ENCODE measurements around the gene ERVK3-1. TPM values are rescaled to one million over a fixed set of nuclear protein-coding genes. Genes with fewer than 3 reads are reported as not detected.

ERVK3-1 gene
- total RNA-seq, 2 donors from 2014 or later, result 39.6 to 54.2 TPM

DNA sequence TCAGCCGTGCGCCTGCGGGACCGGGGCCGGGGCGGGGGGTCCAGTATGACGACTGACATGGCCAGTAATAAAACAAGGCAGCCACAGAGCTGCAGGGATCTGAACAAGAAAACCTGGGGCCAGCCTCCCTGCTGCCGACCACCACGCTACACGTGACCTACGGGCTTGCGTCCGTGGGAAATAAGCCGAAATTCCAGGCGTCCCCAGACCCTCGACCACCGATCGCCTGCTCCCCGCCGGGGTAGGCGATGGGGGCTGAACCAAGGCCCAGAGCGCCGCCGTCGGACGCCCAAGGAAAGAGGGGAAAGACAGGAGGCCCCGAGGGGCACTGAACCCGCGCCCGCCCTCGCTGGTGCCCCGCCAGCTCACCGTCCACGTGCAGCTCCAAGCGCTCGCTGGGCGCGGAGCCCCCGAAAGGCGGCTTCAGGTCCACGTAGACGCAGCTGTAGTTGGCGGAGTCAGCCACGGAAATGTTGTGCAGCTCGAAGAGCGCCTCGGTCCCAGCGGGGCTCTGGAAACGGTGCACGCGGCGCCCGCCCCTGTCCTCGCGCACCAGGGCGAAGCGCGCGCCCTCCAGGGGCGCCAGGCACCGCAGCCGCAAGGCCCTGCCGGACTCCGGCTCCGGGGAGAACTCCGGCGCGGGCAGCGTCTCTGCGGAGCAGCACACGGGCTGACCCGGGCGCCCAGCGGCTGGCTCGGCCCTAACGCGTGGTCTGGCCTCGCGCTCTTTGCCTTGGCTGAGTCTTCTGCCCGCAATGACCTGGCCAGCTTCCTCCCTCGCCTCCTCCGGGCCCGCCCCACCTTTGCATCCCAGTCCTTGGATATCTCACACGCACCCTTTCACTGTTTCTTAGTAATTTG is 45.1 kb downstream of the ERVK3-1 start:
- Histone ChIP-seq H3K4me3 (no peak overlapping the region), H3K4me1 (peaks cover 18% of the 10 kb centered on the region), H3K27me3 (peaks cover 0 to 5% of the 10 kb centered on the region in 2 donors), H3K36me3 (replicated peaks in 1 of 2; ENCODE audit: insufficient read depth in 1 of 2, low read depth in 2 of 2) (no peaks in the 10 kb centered on the region), H3K27ac (no peak overlapping the region), H3K9me3 (no peaks in the 10 kb centered on the region)
- intact Hi-C loops (cut with DNase I), result no loop called here
- no peak for DNase-seq
- ATAC-seq, result no peak
- TF ChIP-seq POLR2A (IDR thresholded peaks at IDR 0.05), result no peak
- WGBS, 2 donors, result 32 to 59% methylated on average over 23 to 84 of the region's 84 CpGs

DNA sequence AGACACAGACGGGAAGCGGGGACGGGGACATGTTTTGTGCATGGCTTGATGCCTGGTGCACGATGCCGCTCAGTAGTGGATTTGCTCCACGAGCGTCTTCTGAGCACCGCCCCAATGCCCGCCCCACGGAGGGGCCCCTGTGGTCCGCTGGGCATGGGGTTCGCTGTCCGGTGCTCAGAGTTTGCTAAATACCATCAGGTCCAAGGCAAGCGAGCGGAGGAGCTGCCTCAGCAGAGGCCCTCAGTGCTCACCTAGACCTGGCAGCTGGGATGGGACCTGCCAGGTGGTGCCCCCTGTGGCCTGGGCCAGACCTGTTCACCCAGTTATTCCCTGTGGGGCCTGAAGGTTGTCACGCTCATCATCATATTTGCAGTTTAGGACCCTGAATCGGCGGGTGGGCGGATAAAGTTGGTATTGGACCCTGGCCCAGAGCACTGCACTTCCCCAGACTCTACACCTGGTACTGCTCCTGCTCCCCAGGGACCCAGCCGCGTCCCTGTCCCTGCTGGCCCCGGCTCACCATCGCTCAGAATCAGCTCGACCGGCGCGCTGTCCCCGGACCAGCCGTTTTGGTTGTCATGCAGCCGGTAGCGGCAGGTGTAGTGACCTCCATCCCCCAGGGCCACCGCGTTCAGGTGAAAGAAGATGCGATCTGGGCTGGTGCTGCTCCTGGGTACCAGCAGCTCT is 45.8 kb downstream of the ERVK3-1 start:
- Histone ChIP-seq H3K36me3 (replicated peaks in 1 of 2; ENCODE audit: insufficient read depth in 1 of 2, low read depth in 2 of 2) (no peaks in the 10 kb centered on the region), H3K27ac (no peak overlapping the region), H3K9me3 (no peaks in the 10 kb centered on the region), H3K4me3 (no peak overlapping the region), H3K4me1 (peaks cover 18% of the 10 kb centered on the region), H3K27me3 (peaks cover 0 to 5% of the 10 kb centered on the region in 2 donors)
- WGBS, 2 donors, result 59 to 63% methylated on average over 28 to 34 of the region's 34 CpGs
- DNase-seq (no peak), ATAC-seq (no peak)
- TF ChIP-seq, protein P1, sequence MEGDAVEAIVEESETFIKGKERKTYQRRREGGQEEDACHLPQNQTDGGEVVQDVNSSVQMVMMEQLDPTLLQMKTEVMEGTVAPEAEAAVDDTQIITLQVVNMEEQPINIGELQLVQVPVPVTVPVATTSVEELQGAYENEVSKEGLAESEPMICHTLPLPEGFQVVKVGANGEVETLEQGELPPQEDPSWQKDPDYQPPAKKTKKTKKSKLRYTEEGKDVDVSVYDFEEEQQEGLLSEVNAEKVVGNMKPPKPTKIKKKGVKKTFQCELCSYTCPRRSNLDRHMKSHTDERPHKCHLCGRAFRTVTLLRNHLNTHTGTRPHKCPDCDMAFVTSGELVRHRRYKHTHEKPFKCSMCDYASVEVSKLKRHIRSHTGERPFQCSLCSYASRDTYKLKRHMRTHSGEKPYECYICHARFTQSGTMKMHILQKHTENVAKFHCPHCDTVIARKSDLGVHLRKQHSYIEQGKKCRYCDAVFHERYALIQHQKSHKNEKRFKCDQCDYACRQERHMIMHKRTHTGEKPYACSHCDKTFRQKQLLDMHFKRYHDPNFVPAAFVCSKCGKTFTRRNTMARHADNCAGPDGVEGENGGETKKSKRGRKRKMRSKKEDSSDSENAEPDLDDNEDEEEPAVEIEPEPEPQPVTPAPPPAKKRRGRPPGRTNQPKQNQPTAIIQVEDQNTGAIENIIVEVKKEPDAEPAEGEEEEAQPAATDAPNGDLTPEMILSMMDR (IDR thresholded peaks at IDR 0.05), result no peak
- no peak for TF ChIP-seq POLR2A (IDR thresholded peaks at IDR 0.05)
- intact Hi-C loops (cut with DNase I), result no loop called here

DNA sequence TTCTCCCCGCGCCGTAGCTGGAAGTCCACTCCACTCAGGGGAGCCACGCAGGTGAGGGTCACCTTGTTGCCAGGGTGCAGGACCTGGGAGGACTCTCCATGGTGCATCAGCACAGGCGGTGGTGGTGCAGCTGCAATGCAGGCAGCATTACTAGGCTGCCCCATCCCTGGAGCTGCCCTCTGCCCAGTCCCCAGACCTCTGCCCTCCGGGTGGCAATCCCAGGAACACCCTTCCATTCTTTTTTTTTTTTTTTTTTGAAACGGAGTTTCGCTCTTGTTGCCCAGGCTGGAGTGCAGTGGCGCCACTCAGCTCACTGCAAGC is 46.3 kb downstream of the ERVK3-1 start:
- no peak for ATAC-seq
- no peak overlapping the region for H3K27ac ChIP-seq
- no peaks in the 10 kb centered on the region for H3K9me3 ChIP-seq
- H3K4me3 ChIP-seq, result no peak overlapping the region
- peaks cover 0 to 5% of the 10 kb centered on the region in 2 donors for H3K27me3 ChIP-seq
- TF ChIP-seq POLR2A (IDR thresholded peaks at IDR 0.05), result no peak
- TF ChIP-seq, protein P1 (IDR thresholded peaks at IDR 0.05), result no peak
- intact Hi-C loops (cut with DNase I), result no loop called here
- no peak for DNase-seq
- peaks cover 18% of the 10 kb centered on the region for H3K4me1 ChIP-seq
- 82 to 84% methylated on average over 7 to 9 of the region's 9 CpGs for WGBS, 2 donors
- H3K36me3 ChIP-seq (replicated peaks in 1 of 2; ENCODE audit: insufficient read depth in 1 of 2, low read depth in 2 of 2), result no peaks in the 10 kb centered on the region

- no peak for DNase-seq
- intact Hi-C loops (cut with DNase I), result no loop called here
- no peaks in the 10 kb centered on the region for H3K9me3 ChIP-seq
- H3K27ac ChIP-seq, result no peak overlapping the region
- TF ChIP-seq POLR2A (IDR thresholded peaks at IDR 0.05), result no peak
- TF ChIP-seq, protein P1 (IDR thresholded peaks at IDR 0.05), result no peak
- peaks cover 0 to 5% of the 10 kb centered on the region in 2 donors for H3K27me3 ChIP-seq
- H3K4me3 ChIP-seq, result no peak overlapping the region
- H3K36me3 ChIP-seq (replicated peaks in 1 of 2; ENCODE audit: insufficient read depth in 1 of 2, low read depth in 2 of 2), result no peaks in the 10 kb centered on the region
- H3K4me1 ChIP-seq, result peaks cover 15% of the 10 kb centered on the region
- WGBS, 2 donors, result 77 to 80% methylated on average over 14 to 23 of the region's 23 CpGs
- ATAC-seq, result no peak
Observed at GRCh38 chr19:58351990-58352755, 47.0 kb downstream of the ERVK3-1 start.
